ENCODE measurements around the gene NASP.
"Not testable (repeated sequence)": the region's sequence is repeated elsewhere in the genome, so short reads cannot be mapped to it uniquely, and the experiment has no call there.

Gene NASP

GRCh38 chr1:45570631-45571030 lies 13.2 kb upstream of the NASP start:
- no peak for DNase-seq (ENCODE audit: low read depth)

GRCh38 chr1:45573231-45573804 lies 10.5 kb upstream of the NASP start:
- DNase-seq (ENCODE audit: low read depth): no peak

- DNase-seq (ENCODE audit: low read depth): no peak
Measured at GRCh38 chr1:45574105-45574626, 9.7 kb upstream of the NASP start.

GRCh38 chr1:45583264-45583665 lies 576 bp upstream of the NASP start:
- DNase-seq (ENCODE audit: low read depth): peak; percentile 87

GRCh38 chr1:45584351-45585109 lies 689 bp downstream of the NASP start:
- DNase-seq (ENCODE audit: low read depth): peak; percentile 80

- DNase-seq (ENCODE audit: low read depth): no peak
Measured at GRCh38 chr1:45585110-45585426, 1.2 kb downstream of the NASP start.

- no peak for DNase-seq (ENCODE audit: low read depth)
Measured at GRCh38 chr1:45585496-45586075, 1.7 kb downstream of the NASP start.

- DNase-seq (ENCODE audit: low read depth): no peak
Measured at GRCh38 chr1:45586769-45587168, 2.9 kb downstream of the NASP start.

GRCh38 chr1:45589861-45590260 lies 6.0 kb downstream of the NASP start:
- DNase-seq (ENCODE audit: low read depth): no peak

- DNase-seq (ENCODE audit: low read depth): no peak
Measured at GRCh38 chr1:45594412-45594811, 10.6 kb downstream of the NASP start.

- DNase-seq (ENCODE audit: low read depth): not testable (repeated sequence)
Measured at GRCh38 chr1:45596765-45597164, 12.9 kb downstream of the NASP start.

GRCh38 chr1:45604239-45604638 lies 20.4 kb downstream of the NASP start:
- no peak for DNase-seq (ENCODE audit: low read depth)

GRCh38 chr1:45607404-45608074 lies 23.7 kb downstream of the NASP start:
- DNase-seq (ENCODE audit: low read depth): no peak

- DNase-seq (ENCODE audit: low read depth): no peak
Measured at GRCh38 chr1:45608175-45609156, 24.6 kb downstream of the NASP start.

GRCh38 chr1:45610589-45611226 lies 26.9 kb downstream of the NASP start:
- DNase-seq (ENCODE audit: low read depth): no peak

GRCh38 chr1:45612941-45613579 lies 29.2 kb downstream of the NASP start:
- no peak for DNase-seq (ENCODE audit: low read depth)

GRCh38 chr1:45615885-45616284 lies 32.0 kb downstream of the NASP start:
- DNase-seq (ENCODE audit: low read depth): no peak

- no peak for DNase-seq (ENCODE audit: low read depth)
Measured at GRCh38 chr1:45617618-45618017, 33.8 kb downstream of the NASP start.

GRCh38 chr1:45619149-45619921 lies 35.5 kb downstream of the NASP start:
- no peak for DNase-seq (ENCODE audit: low read depth)
